Activated CD4-positive, alpha-beta T cell treated with anti-CD3 and anti-CD28 coated beads, Interleukin-2, amount 50 U/mL, for 4 hours (primary cell): ENCODE measurements around the gene PARK7.

Source experiments
- DNase-seq, 2 experiments: peaks; one replicate each; pipeline ENCODE4 v3.0.0-alpha.2; 2020

Gene PARK7

GRCh38 chr1:8011016-8011415 lies 49.5 kb downstream of the PARK7 start:
- DNase-seq: no peak

- DNase-seq: no peak
These were observed 50.7 kb downstream of the PARK7 start for GRCh38 chr1:8011923-8012858.

GRCh38 chr1:8012955-8013354 lies 51.4 kb downstream of the PARK7 start:
- DNase-seq: no peak

- no peak for DNase-seq
These were observed 51.9 kb downstream of the PARK7 start for GRCh38 chr1:8013399-8013798.

GRCh38 chr1:8013800-8014199 lies 52.3 kb downstream of the PARK7 start:
- DNase-seq: no peak

GRCh38 chr1:8014381-8014988 lies 53.0 kb downstream of the PARK7 start:
- DNase-seq: no peak

GRCh38 chr1:8015036-8015808 lies 53.7 kb downstream of the PARK7 start:
- peak; percentile 18 to 21 for DNase-seq

- no peak for DNase-seq
These were observed 54.3 kb downstream of the PARK7 start for GRCh38 chr1:8015809-8016165.

- no peak for DNase-seq
These were observed 54.8 kb downstream of the PARK7 start for GRCh38 chr1:8016210-8016894.

GRCh38 chr1:8016895-8017241 lies 55.4 kb downstream of the PARK7 start:
- no peak for DNase-seq

GRCh38 chr1:8017495-8018197 lies 56.1 kb downstream of the PARK7 start:
- DNase-seq: no peak

- no peak for DNase-seq
These were observed 57.1 kb downstream of the PARK7 start for GRCh38 chr1:8018492-8019228.

GRCh38 chr1:8019229-8019620 lies 57.7 kb downstream of the PARK7 start:
- no peak for DNase-seq

GRCh38 chr1:8020032-8020431 lies 58.5 kb downstream of the PARK7 start:
- no peak for DNase-seq

- DNase-seq: no peak
These were observed 60.3 kb downstream of the PARK7 start for GRCh38 chr1:8021676-8022266.

- DNase-seq: no peak
These were observed 61.1 kb downstream of the PARK7 start for GRCh38 chr1:8022395-8023286.

- DNase-seq: no peak
These were observed 61.9 kb downstream of the PARK7 start for GRCh38 chr1:8023287-8023994.

GRCh38 chr1:8023995-8024313 lies 62.4 kb downstream of the PARK7 start:
- no peak for DNase-seq

GRCh38 chr1:8024329-8024728 lies 62.8 kb downstream of the PARK7 start:
- DNase-seq: no peak
